Measurements from ENCODE around the gene NCF4. TPM values are rescaled to one million over a fixed set of nuclear protein-coding genes. Genes with fewer than 3 reads are reported as not detected.

Gene NCF4
- not detected in 2 replicates for total RNA-seq

DNA sequence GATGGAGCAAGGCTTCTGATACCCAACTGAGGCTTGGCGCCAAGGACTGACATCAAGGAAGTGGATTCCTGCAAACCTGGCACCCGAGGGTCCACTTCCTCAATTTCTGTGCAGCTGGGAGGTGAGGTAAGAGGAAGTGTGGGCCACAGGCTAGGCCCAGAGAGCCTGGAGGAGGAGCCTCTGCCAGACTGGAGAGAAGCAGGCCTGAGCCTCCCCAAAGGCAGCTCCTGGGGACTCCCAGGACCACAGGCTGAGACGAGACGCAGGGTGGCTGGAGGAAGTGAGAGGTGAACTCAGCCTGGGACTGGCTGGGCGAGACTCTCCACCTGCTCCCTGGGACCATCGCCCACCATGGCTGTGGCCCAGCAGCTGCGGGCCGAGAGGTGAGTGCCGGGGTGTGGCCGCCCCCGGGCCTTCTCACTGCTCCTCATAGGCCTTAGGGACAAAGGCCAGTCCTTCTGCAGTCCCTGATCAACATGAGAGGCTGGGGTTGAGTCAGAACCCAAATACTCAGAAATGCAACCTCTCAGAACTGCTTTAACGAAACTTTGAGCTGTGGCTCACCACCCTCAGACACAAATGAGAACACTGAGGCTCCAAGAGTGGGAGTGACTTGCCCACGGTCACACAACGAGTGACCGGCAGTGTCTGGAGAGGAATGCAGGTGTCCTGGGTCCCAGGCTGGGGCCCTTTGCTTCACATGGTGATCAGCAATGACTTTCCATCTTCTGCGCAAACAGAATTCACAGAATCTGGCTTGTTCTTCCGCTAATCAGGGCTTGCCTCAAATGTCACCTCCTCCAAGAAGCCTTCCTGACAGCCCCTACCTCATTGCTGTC is at the start of gene NCF4:
NCF4 (plus strand) TSS at position 186 of the 839 bp plus-strand sequence; CDS start at position 352, 166 bp downstream.
- no peak for DNase-seq (ENCODE audit: low read depth in 2 of 2)

DNA sequence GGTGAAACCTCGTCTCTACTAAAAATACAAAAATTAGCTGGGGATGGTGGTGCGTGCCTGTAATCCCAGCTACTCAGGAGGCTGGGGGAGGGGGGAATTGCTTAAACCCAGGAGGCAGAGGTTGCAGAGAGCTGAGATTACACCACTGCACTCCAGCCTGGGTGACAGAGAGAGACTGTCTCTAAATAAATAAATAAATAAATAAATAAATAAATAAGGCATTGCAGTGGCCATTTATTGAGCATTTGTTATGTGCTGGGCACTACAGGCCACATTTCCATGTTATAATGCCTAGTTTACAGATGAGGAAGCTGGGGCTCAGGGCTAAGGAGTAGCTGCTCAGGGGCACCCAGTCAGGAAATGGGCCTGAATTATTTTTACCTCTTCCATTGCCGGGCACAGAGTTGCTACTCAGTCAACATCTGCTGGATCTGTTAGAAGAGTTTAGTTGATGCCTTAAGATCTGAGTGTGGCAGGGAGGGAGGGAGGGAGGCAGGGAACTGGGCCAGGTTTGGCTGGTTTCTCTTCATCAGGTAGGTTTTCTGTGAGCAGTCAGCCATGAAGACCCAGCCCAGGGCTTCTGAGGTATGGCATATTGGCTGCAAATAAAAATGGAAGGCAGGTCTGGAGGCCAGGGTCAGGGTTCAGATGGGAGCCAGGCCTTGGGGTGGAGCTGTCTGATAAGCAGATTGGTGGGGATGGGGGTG is 49.6 kb upstream of the NCF4 start:
- no peak for DNase-seq (ENCODE audit: low read depth in 2 of 2)

- no peak for DNase-seq (ENCODE audit: low read depth in 2 of 2)
Measured at GRCh38 chr22:36814801-36815200, 46.0 kb upstream of the NCF4 start.

- DNase-seq (ENCODE audit: low read depth in 2 of 2) = no peak
Measured at GRCh38 chr22:36815558-36816338, 45.1 kb upstream of the NCF4 start.

GRCh38 chr22:36816339-36816635 is 44.5 kb upstream of the NCF4 start:
- no peak for DNase-seq (ENCODE audit: low read depth in 2 of 2)

DNA sequence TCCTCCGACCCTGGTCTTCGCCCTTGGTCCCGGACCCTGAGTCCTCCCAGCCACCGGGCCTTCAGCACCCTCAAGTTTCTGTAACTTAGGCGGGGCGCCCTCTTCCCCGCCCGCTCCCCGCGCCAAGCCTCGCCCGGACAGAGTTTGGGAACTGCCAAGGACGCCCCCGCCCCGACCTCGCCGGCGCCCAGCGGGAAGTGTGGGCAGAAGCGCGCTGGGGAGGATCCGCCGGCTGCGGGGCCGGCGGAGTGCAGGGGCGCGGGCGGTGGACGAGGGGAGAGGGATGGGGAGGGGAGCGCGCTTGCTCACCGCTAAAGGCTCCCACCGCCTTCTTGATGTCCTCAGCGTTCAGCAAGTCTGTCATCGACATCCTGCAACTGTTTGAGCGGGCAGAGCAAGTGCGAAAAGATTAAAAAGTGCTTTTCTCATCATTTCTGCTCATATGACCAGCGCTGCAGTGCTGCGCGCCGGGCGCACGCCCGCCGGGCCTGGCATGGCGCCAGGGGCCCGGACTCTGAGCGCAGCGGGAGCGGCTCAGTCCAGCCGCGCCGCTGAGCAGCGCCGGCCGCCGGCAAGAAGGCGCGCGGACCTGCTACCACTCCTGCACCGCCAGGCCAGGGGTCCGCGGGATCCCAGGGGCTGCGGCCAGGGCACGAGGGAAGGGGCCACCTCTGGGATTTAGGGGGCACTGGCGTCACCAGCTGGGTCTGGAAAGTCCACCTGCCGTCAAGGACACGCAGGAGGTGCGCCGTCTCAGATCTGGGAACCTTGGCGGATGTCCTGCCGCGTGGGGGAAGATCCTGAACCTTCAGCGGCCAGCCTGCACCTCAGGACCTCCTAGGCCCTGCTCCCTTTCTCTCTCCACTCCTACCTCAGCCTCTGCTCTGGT is 43.9 kb upstream of the NCF4 start, which contains the start of gene PVALB:
PVALB (minus strand) TSS at position 400 of the 889 bp plus-strand sequence; CDS start at position 370, 30 bp downstream.
- DNase-seq (ENCODE audit: low read depth in 2 of 2) = peak; percentile 52 to 63

DNA sequence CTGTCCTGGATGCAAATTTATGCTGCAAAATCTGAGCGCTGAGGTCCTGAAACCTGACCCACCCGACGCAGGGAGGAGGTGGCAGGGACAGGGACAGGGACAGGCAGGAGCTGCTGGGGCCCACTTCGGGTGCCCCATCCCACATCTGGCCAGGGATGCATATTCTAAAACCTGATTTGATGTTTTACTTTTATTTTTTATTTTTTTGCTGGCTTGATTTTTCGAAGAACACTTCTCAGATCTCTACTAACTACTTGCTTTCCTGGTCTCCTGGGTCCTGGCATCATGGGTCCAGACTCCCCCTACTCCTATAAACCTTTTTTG is 43.3 kb upstream of the NCF4 start:
- no peak for DNase-seq (ENCODE audit: low read depth in 2 of 2)

DNA sequence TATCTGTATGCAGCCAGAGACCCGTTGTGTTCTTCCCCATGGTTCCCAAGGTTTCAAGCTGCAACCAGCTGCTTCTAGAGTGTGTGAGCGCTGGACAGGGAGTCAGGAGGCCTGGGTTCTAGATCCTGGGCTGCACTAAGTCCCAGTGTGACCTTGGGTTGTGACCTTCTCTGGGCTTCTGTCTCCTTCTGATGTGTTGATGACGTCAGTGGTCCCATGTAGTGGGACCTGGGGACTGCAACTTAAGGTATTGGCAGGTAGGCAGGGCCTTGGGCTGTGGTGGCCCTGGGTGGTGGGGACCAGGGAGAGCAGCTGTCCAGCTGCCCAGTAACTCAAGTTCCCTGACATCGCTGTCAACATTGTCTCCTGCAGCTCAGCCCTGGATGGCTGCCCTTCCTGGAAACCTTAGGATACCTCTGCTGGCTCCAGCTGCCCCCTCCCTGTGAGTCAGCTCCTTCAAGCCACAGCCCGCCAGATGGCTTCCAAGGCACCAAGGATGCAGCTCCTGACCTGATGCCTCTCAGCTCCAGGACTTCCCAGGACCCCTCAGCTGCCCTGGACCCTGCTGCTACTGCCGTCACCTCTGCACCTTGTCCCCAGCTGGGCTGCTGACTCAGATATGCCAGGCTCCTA is 42.7 kb upstream of the NCF4 start:
- no peak for DNase-seq (ENCODE audit: low read depth in 2 of 2)

DNA sequence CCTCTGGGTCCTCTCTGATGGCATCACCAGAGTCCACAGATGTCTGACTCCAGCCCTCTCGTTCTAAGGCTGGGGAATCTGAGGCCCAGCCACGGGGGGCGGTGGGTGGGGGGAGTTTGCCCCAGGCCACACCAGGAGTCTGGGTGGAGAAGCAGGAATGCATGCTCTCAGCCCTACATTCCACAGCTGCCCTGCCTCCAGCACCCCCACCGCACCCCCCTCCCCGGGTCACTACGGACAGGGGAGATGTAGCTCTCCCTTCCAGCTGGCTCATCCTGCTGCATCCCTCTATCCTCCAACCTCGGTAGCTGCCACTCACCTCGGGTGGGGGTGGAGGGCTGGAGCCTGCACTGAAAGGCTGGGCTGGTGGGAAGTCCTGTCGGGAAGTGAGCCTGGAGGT is 41.7 kb upstream of the NCF4 start:
- no peak for DNase-seq (ENCODE audit: low read depth in 2 of 2)

GRCh38 chr22:36822581-36822980 is 38.2 kb upstream of the NCF4 start:
- DNase-seq (ENCODE audit: low read depth in 2 of 2) = peak in 1 of 2 donors; percentile 47

- DNase-seq (ENCODE audit: low read depth in 2 of 2) = peak; percentile 19 to 93
Measured at GRCh38 chr22:36823186-36823839, 37.5 kb upstream of the NCF4 start.

DNA sequence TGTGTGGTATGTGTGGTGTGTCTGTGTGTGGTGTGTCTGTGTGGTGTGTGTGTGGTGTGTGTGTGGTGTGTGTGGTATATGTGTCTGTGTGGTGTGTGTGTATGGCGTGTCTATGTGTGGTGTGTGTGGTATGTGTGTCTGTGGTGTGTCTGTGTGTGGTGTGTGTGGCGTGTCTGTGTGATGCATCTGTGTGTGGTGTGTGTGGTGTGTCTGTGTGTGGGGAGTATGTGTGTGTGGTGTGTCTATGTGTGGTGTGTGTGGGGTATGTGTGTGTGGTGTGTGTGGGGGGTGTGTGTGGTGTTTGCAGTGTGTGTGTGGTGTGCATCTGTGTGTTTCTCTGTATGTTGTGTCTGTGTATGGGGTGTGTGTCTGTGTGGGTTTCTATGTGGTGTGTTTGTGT is 36.2 kb upstream of the NCF4 start:
- DNase-seq (ENCODE audit: low read depth in 2 of 2) = no peak

GRCh38 chr22:36826262-36826661 is 34.5 kb upstream of the NCF4 start:
- DNase-seq (ENCODE audit: low read depth in 2 of 2) = no peak

- no peak for DNase-seq (ENCODE audit: low read depth in 2 of 2)
Measured at GRCh38 chr22:36828815-36829214, 32.0 kb upstream of the NCF4 start.

- no peak for DNase-seq (ENCODE audit: low read depth in 2 of 2)
Measured at GRCh38 chr22:36829370-36830002, 31.3 kb upstream of the NCF4 start.

DNA sequence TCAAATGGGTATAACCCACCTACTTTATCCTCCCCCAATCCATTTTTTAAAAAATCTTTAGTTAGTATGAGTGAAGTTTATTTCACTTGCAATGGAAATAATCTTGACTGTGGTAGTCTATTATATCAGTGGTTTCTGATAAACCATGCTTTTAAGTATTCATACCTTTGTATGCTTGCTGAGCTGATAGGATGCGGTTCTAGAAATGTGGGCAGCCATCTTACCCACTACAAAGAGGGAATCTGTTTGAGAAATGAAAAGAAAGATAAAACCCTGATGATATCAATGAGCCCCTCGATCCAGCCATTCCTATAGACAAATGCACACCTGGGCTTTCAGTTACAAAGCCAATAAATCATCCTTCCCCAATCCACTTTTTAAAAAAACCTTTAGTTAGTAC is 30.2 kb upstream of the NCF4 start:
- no peak for DNase-seq (ENCODE audit: low read depth in 2 of 2)

DNA sequence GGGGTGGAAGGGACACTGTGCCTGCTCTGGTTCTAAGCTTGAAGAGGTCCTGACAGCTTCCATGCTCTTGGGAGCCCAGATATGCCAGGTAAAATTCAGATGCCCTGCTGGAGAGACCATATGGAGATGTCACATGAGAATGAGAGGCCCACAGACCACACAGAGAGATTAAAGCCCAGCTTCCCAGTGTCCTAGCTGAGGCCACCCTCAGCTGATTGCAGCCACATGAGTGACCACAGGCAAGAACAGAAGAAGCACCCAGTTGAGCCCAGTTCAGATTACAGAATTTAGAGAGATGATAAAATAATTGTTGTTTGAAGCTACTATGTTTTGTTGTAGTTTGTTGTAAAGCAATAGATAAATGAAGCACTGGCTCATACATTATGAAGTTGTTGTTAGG is 29.6 kb upstream of the NCF4 start:
- DNase-seq (ENCODE audit: low read depth in 2 of 2) = no peak

DNA sequence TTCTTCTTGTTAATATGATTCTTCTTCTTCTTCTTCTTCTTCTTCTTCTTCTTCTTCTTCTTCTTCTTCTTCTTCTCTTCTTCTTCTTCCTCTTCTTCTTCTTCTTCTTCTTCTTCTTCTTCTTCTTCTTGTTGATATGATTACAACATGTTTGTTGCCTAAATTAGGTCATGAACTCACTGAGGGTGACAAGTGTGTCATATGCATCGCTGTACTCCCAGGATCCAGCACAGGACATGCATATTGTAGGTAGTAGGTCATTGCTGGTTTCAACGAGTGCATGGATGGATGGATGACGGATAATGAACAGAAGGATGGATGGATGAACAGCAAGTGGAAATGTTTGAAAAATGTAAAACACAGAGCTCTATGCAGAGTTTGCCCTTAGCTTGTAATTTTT is 29.1 kb upstream of the NCF4 start:
- no peak for DNase-seq (ENCODE audit: low read depth in 2 of 2)

GRCh38 chr22:36833073-36833472 is 27.7 kb upstream of the NCF4 start:
- DNase-seq (ENCODE audit: low read depth in 2 of 2) = no peak

- DNase-seq (ENCODE audit: low read depth in 2 of 2) = no peak
Measured at GRCh38 chr22:36835903-36836302, 24.9 kb upstream of the NCF4 start.

Data from lung microvascular endothelial cell (primary cell).